Tibial nerve (tissue), 4 donors: Measurements from ENCODE around the gene GATA1.

Experiments used
- CTCF ChIP-seq, 5 experiments: fragments of 200-600 bp in 3 of 5; fragments of 450-650 bp in 2 of 5; sonication (generic) in 3 of 5; IDR thresholded peaks; one replicate each; pipeline ENCODE4 v1.5.1; 2016 to 2019; ENCODE audit warnings: antibody characterized with exemption in 5 of 5, mild to moderate bottlenecking in 3 of 5, moderate library complexity in 2 of 5
- EP300 ChIP-seq, 2 donors: sonication (generic); formaldehyde crosslinking; IDR thresholded peaks; one replicate each; pipeline ENCODE4 v1.6.1; 2017; ENCODE audit warnings: antibody characterized with exemption in 2 of 2, mild to moderate bottlenecking in 1 of 2
- POLR2A ChIP-seq, 2 donors: fragments of 450-650 bp; IDR thresholded peaks; one replicate each; pipeline ENCODE4 v1.6.1; 2017; ENCODE audit warnings: antibody characterized with exemption in 2 of 2, mild to moderate bottlenecking in 2 of 2, moderate library complexity in 2 of 2

DNA sequence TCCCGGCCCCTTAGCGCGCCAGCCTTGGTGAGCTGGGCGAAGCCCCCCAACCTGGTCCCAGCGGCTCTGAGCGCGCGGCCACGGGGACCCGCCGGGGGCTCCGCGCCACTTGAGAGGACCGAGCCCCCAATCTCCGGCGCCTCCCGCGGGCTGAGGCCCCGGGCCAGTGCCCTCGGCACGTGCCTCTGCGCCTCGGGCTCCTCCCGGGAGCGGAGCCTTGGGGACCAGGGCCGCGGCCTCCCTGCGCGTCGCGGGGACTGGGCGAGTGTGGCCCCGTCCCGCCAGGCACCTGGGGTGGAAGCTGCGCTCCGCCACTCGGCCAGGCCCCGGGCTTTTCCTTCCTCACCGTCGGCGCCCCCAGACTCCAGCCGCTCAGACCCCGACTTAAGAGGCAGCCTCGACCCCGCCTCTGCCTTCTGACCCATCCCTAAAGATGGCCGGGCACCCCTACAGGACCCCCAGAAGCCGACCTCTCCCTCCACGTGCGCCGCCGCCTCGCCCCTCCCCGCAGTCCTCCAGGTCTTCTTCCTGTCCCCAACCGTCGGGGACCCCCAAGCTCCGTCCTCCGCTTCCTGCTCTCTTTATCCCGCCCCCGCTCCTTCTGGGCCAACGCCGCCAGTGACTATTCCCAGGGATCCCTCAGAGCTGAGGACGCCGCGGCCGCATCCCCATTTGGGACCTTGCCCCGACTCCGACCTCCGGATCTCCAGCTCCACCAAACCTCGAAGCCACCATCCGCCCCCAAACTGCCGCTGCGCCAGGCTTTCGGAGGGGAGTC lies 40.7 kb downstream of the GATA1 start:
- TF ChIP-seq CTCF (IDR thresholded peaks at IDR 0.05) (no peak), POLR2A (IDR thresholded peaks at IDR 0.05) (no peak), EP300 (IDR thresholded peaks at IDR 0.05) (no peak)
